Natural killer cell (primary cell): ENCODE results near the gene IL1RL1. TPM values are rescaled to one million over a fixed set of nuclear protein-coding genes. Genes with fewer than 3 reads are reported as not detected.

Source experiments
- ATAC-seq, 3 donors: fragments of 150-1000 bp in 2 of 3; fragments of 200-7000 bp in 1 of 3; cut with Tn5 transposase; 1 replicate in 1 of 3; 2 replicates in 2 of 3; pipeline ENCODE4 v1.10.0; 2021; ENCODE audit warnings: mild to moderate bottlenecking in 2 of 3, moderate library complexity in 2 of 3
- DNase-seq, 2 donors: peaks; one replicate each; pipeline versions ENCODE4 v3.0.0 to v3.0.0-alpha.2; 2013 to 2021; ENCODE audit warnings: mixed read lengths in 1 of 2
- H3K27ac ChIP-seq: one replicate; pipeline ENCODE4 v1.5.1; 2013; ENCODE audit warnings: mild to moderate bottlenecking, low read length
- H3K27me3 ChIP-seq: one replicate; pipeline ENCODE4 v1.6.1; 2013; ENCODE audit warnings: low read length; ENCODE audit not compliant: control insufficient read depth, insufficient read depth
- H3K36me3 ChIP-seq: one replicate; pipeline ENCODE4 v1.6.1; 2013; ENCODE audit warnings: low read length; ENCODE audit not compliant: control insufficient read depth, insufficient read depth
- H3K4me1 ChIP-seq: one replicate; pipeline ENCODE4 v1.6.1; 2013; ENCODE audit warnings: low read length; ENCODE audit not compliant: control insufficient read depth, insufficient read depth
- H3K4me3 ChIP-seq: one replicate; pipeline ENCODE4 v1.5.1; 2013; ENCODE audit warnings: low read length
- H3K9me3 ChIP-seq: one replicate; pipeline ENCODE4 v1.6.1; 2013; ENCODE audit warnings: low read length; ENCODE audit not compliant: control insufficient read depth, insufficient read depth
- H3K27ac Mint-ChIP-seq, 2 donors: one replicate each; pipeline ENCODE4 v1.8.0; 2022; ENCODE audit warnings: mild to moderate bottlenecking in 2 of 2, mixed read lengths in 2 of 2, moderate library complexity in 1 of 2
- H3K27me3 Mint-ChIP-seq, 2 donors: one replicate each; pipeline ENCODE4 v1.8.0; 2022; ENCODE audit warnings: low read depth in 2 of 2, mixed read lengths in 2 of 2
- H3K36me3 Mint-ChIP-seq: one replicate; pipeline ENCODE4 v1.8.0; 2022; ENCODE audit warnings: mixed read lengths
- H3K4me1 Mint-ChIP-seq, 2 donors: one replicate each; pipeline ENCODE4 v1.8.0; 2022; ENCODE audit warnings: mixed read lengths in 2 of 2
- H3K4me3 Mint-ChIP-seq: one replicate; pipeline ENCODE4 v1.8.0; 2022; ENCODE audit warnings: mild to moderate bottlenecking, moderate library complexity, mixed read lengths
- H3K9me3 Mint-ChIP-seq, 2 donors: one replicate each; pipeline ENCODE4 v1.8.0; 2022; ENCODE audit warnings: mixed read lengths in 2 of 2
- WGBS: methylation state at CpG from one replicate; pipeline ENCODE4 v1.1.7; 2013; ENCODE audit warnings: missing lambda C conversion rate; ENCODE audit not compliant: insufficient coverage; 5-methylcytosine and 5-hydroxymethylcytosine counted together
- intact Hi-C: fragments of 100-400 bp; cut with micrococcal nuclease; formaldehyde crosslinking; loops from one replicate; pipeline ENCODE4 v1.14.2; 2022
- total RNA-seq, 4 donors: library from RNA; stranded (reverse); fragments of 120-200 nt in 1 of 4; gene quantifications; one replicate each; pipeline versions ENCODE4 v1.2.3 to v1.2.4, GENCODE V29; 2013 to 2022
- TF ChIP-seq, protein P1 (sequence below): fragments of 200-600 bp; IDR thresholded peaks from one replicate; pipeline ENCODE4 v1.8.0; 2022; ENCODE audit warnings: antibody characterized with exemption

IL1RL1 gene
- total RNA-seq, 3 donors from 2014 or later (not counting 1 experiment from before 2014, with no cell fraction given): 0.49 to 68.1 (median 2.2) TPM

DNA sequence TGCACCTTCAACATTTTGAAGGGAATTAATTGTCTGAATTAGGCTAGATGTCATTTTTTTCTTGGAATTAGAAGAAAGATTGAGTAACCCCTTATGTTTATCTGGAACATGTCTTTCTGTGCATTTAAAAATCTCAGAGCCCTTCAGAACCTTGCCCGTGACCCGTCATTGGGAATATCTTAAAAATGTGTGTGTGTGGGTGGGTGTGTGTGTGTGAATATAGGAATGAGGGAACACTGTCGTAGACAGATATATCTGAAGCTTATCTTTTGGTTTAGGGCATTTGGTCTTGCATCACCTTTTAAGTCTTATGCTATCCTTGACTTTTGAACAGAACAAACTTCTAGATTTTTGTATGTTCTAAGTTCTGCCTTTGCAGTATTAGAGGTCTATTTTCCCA is 13.5 kb upstream of the IL1RL1 start:
- no peak overlapping the region for H3K27ac ChIP-seq
- WGBS: 97% methylated on average over 3 of the region's 3 CpGs
- ATAC-seq (no peak), DNase-seq (no peak)
- no peak overlapping the region for H3K4me3 ChIP-seq
- intact Hi-C loops: loop anchor here (5.0 kb wide), 1 partner anchor 36 kb away; no protein-coding TSS in a partner anchor
- H3K9me3 ChIP-seq: no peaks in the 10 kb centered on the region
- H3K36me3 ChIP-seq: no peaks in the 10 kb centered on the region
- H3K27me3 ChIP-seq: no peaks in the 10 kb centered on the region
- H3K9me3 Mint-ChIP-seq: no peaks in the 10 kb centered on the region
- H3K4me3 Mint-ChIP-seq: no peak overlapping the region
- TF ChIP-seq, protein P1, sequence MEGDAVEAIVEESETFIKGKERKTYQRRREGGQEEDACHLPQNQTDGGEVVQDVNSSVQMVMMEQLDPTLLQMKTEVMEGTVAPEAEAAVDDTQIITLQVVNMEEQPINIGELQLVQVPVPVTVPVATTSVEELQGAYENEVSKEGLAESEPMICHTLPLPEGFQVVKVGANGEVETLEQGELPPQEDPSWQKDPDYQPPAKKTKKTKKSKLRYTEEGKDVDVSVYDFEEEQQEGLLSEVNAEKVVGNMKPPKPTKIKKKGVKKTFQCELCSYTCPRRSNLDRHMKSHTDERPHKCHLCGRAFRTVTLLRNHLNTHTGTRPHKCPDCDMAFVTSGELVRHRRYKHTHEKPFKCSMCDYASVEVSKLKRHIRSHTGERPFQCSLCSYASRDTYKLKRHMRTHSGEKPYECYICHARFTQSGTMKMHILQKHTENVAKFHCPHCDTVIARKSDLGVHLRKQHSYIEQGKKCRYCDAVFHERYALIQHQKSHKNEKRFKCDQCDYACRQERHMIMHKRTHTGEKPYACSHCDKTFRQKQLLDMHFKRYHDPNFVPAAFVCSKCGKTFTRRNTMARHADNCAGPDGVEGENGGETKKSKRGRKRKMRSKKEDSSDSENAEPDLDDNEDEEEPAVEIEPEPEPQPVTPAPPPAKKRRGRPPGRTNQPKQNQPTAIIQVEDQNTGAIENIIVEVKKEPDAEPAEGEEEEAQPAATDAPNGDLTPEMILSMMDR: no peak
- H3K36me3 Mint-ChIP-seq: no peaks in the 10 kb centered on the region
- peaks cover 19 to 23% of the 10 kb centered on the region in 2 donors for H3K4me1 Mint-ChIP-seq
- H3K27me3 Mint-ChIP-seq: peaks cover 4 to 5% of the 10 kb centered on the region in 2 donors
- no peak overlapping the region for H3K27ac Mint-ChIP-seq
- H3K4me1 ChIP-seq: peaks cover 3% of the 10 kb centered on the region

DNA sequence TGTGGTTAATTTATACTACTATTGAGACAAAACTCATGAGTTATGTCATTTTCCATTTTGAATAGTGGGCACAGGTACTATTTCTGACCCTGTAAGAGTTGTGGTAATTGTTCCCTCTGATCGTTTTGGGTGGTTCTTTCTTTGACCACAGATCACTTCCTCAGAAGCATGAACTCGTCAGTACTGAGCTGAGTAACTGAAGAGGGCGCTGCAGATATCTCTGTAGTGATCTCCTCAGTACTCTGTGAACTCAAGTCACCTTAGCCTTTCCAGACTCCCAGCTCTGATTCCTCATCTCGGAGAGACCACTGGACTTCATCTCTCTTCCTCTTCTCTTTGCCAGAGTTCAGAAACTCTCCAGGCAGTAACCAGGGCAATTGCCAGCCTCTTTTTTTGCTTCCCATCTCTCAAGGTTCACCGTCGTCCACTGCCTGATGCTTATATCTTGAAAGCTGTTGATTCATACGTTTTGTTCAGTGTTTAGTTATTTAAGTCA is 9.4 kb upstream of the IL1RL1 start:
- peaks cover 3% of the 10 kb centered on the region for H3K4me1 ChIP-seq
- TF ChIP-seq, protein P1: peak; percentile 56
- H3K9me3 ChIP-seq: no peaks in the 10 kb centered on the region
- Mint-ChIP-seq H3K27ac (peak overlapping the region in 1 of 2 donors; percentile 46), H3K4me3 (peak overlapping the region; percentile 15), H3K27me3 (peaks cover 15 to 16% of the 10 kb centered on the region in 2 donors), H3K36me3 (no peaks in the 10 kb centered on the region), H3K4me1 (peaks cover 13 to 17% of the 10 kb centered on the region in 2 donors), H3K9me3 (no peaks in the 10 kb centered on the region)
- H3K27me3 ChIP-seq: no peaks in the 10 kb centered on the region
- intact Hi-C loops: loop anchor here (1.0 to 5.0 kb wide), 3 partner anchors 55 to 147 kb away; partner anchors contain the start of gene IL18R1
- DNase-seq (peak; percentile 24 to 77), ATAC-seq (peak; percentile 96 to 100 (median 96))
- H3K4me3 ChIP-seq: no peak overlapping the region
- H3K27ac ChIP-seq: no peak overlapping the region
- 1% methylated on average over 4 of the region's 7 CpGs for WGBS
- H3K36me3 ChIP-seq: no peaks in the 10 kb centered on the region

DNA sequence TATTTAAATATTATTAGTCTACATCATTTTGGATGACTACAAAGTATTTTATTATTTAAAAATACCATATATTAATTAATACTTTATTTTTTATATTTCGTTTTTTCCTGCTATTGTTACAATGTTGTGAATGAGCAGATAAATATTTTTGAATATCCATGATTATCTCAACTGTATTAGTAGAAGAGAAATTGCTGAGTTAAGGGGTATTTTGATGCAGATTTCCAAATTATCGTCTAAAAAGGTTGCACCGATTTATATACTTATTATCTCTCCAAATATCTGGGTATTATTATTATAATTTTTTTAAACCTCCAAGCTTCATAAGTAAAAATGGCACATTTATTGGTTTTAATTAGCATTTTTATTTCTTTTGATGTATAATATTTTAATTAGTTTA is 8.9 kb upstream of the IL1RL1 start:
- intact Hi-C loops: loop anchor here (1.0 to 5.0 kb wide), 3 partner anchors 55 to 147 kb away; partner anchors contain the start of gene IL18R1
- Histone ChIP-seq H3K4me1 (peaks cover 3% of the 10 kb centered on the region), H3K27ac (no peak overlapping the region), H3K4me3 (no peak overlapping the region), H3K27me3 (no peaks in the 10 kb centered on the region), H3K9me3 (no peaks in the 10 kb centered on the region), H3K36me3 (no peaks in the 10 kb centered on the region)
- ATAC-seq (no peak), DNase-seq (no peak)
- peaks cover 15 to 16% of the 10 kb centered on the region in 2 donors for H3K27me3 Mint-ChIP-seq
- TF ChIP-seq, protein P1: no peak
- H3K4me1 Mint-ChIP-seq: peaks cover 13 to 17% of the 10 kb centered on the region in 2 donors
- H3K4me3 Mint-ChIP-seq: no peak overlapping the region
- peak overlapping the region in 1 of 2 donors; percentile 46 for H3K27ac Mint-ChIP-seq
- WGBS: no CpG with 5 or more reads among the region's 3 CpGs
- H3K36me3 Mint-ChIP-seq: no peaks in the 10 kb centered on the region
- no peaks in the 10 kb centered on the region for H3K9me3 Mint-ChIP-seq

GRCh38 chr2:102303589-102303988 is 7.8 kb upstream of the IL1RL1 start:
- WGBS: 100% methylated on average over 3 of the region's 3 CpGs
- intact Hi-C loops: loop anchor here (5.0 kb wide), 1 partner anchor 54 kb away; the partner anchor contains the start of gene IL18R1
- H3K4me1 Mint-ChIP-seq: peaks cover 13 to 17% of the 10 kb centered on the region in 2 donors

More at GRCh38 chr2:102303589-102303988, 7.8 kb upstream of the IL1RL1 start:
- Histone ChIP-seq H3K4me3 (no peak overlapping the region), H3K9me3 (no peaks in the 10 kb centered on the region), H3K4me1 (peaks cover 3% of the 10 kb centered on the region), H3K27ac (no peak overlapping the region), H3K27me3 (no peaks in the 10 kb centered on the region), H3K36me3 (no peaks in the 10 kb centered on the region)
- DNase-seq (no peak), ATAC-seq (no peak)
- TF ChIP-seq, protein P1: no peak
- H3K36me3 Mint-ChIP-seq: no peaks in the 10 kb centered on the region
- peaks cover 15 to 16% of the 10 kb centered on the region in 2 donors for H3K27me3 Mint-ChIP-seq
- H3K27ac Mint-ChIP-seq: no peak overlapping the region
- H3K4me3 Mint-ChIP-seq: no peak overlapping the region
- H3K9me3 Mint-ChIP-seq: no peaks in the 10 kb centered on the region
